GM20000 (cell line): ENCODE measurements around the gene PPFIA2.

Experiments used
- DNase-seq: peaks from one replicate; pipeline ENCODE4 v3.0.0; 2012; ENCODE audit warnings: low spot score
- TF ChIP-seq, protein P1 (sequence below): IDR thresholded peaks from 2 replicates; pipeline ENCODE4 v1.5.1; 2012; ENCODE audit warnings: mild to moderate bottlenecking, control low read depth; ENCODE audit errors: extremely low read depth, missing control alignments

Gene PPFIA2

DNA sequence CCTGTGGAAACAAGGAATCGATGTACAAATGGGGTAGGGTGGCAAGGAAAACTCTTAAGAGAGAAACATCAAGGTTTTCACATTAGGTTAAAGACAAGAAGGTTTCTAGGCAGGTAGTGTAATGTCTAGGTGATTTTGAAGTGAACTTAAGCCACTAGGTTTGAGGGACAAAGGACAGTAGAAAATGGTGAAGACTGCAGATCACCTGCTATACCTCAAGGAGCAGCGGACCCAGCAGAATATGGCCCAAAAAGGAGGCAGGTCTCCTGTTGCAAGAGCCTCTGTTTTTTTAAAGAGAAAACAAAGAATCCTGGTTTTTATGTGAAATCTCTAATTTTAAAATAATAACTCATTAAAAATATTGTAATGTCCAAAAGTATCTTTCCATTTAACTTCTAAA is 503.2 kb downstream of the PPFIA2 start:
- no peak for DNase-seq
- TF ChIP-seq, protein P1, sequence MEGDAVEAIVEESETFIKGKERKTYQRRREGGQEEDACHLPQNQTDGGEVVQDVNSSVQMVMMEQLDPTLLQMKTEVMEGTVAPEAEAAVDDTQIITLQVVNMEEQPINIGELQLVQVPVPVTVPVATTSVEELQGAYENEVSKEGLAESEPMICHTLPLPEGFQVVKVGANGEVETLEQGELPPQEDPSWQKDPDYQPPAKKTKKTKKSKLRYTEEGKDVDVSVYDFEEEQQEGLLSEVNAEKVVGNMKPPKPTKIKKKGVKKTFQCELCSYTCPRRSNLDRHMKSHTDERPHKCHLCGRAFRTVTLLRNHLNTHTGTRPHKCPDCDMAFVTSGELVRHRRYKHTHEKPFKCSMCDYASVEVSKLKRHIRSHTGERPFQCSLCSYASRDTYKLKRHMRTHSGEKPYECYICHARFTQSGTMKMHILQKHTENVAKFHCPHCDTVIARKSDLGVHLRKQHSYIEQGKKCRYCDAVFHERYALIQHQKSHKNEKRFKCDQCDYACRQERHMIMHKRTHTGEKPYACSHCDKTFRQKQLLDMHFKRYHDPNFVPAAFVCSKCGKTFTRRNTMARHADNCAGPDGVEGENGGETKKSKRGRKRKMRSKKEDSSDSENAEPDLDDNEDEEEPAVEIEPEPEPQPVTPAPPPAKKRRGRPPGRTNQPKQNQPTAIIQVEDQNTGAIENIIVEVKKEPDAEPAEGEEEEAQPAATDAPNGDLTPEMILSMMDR: no peak

- no peak for DNase-seq
- TF ChIP-seq, protein P1: no peak
Observed at GRCh38 chr12:81255456-81255855, 503.7 kb downstream of the PPFIA2 start.

GRCh38 chr12:81253360-81253759 is 505.8 kb downstream of the PPFIA2 start:
- DNase-seq: no peak
- TF ChIP-seq, protein P1: no peak

DNA sequence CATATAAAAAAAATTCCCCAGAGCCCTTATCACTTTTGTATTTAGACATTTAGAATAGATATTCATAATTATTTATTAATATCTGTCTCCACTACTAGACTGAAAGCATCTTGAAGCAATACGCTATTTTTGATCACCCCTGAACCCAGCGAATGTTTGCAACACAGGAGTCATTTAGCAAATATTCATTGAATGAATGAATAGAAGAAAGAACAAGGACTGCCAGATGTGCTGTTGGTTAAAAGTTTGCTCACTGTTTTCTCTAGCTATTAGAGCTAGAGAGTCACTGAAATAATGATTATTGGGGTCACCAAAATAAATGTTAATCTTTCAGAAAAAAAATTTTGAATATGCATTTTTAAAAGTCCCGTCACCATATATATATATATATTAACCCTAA is 506.9 kb downstream of the PPFIA2 start:
- TF ChIP-seq, protein P1: no peak
- DNase-seq: no peak

- TF ChIP-seq, protein P1: no peak
- DNase-seq: no peak
Observed at GRCh38 chr12:81249976-81250375, 509.2 kb downstream of the PPFIA2 start.

- TF ChIP-seq, protein P1: no peak
- no peak for DNase-seq
Observed at GRCh38 chr12:81245907-81246570, 513.1 kb downstream of the PPFIA2 start.

- DNase-seq: no peak
- TF ChIP-seq, protein P1: no peak
Observed at GRCh38 chr12:81245458-81245857, 513.7 kb downstream of the PPFIA2 start.
